Left ventricle myocardium superior (tissue), 1 donor: Measurements from ENCODE around the gene IQSEC3. TPM values are rescaled to one million over a fixed set of nuclear protein-coding genes. Genes with fewer than 3 reads are reported as not detected.

Experiments
- ATAC-seq: fragments of 200-7000 bp; cut with Tn5 transposase; one replicate; pipeline ENCODE4 v1.9.1; 2020; ENCODE audit warnings: mild to moderate bottlenecking, moderate library complexity
- DNase-seq: peaks from one replicate; pipeline ENCODE4 v3.0.0-alpha.2; 2020
- intact Hi-C: fragments of 100-400 bp; cut with micrococcal nuclease; formaldehyde crosslinking; loops from one replicate; pipeline ENCODE4 v1.11.0; 2022
- total RNA-seq: library from RNA; stranded (reverse); fragmentation: NEBNext Ultra II Directional; extraction: Animal tissue kit (Norgen Biotek cat#: 25700); gene quantifications from one replicate; pipeline ENCODE4 v1.2.1, GENCODE V29; 2021
- donor health status: DM: no; HTN: yes; CAD: no; lungs with severe emphysema.

Gene IQSEC3
- total RNA-seq, 1 donor from 2014 or later, result 1.3 TPM

- intact Hi-C loops, result no loop called here
- DNase-seq, result no peak
- no peak for ATAC-seq
These were observed 136.5 kb downstream of the IQSEC3 start for GRCh38 chr12:203074-203461.

- intact Hi-C loops, result no loop called here
- DNase-seq, result peak; percentile 68
- ATAC-seq, result peak; percentile 89
These were observed 137.1 kb downstream of the IQSEC3 start for GRCh38 chr12:203462-204260.

GRCh38 chr12:204261-204678 lies 137.7 kb downstream of the IQSEC3 start:
- ATAC-seq, result no peak
- intact Hi-C loops, result no loop called here

GRCh38 chr12:205026-205425 lies 138.5 kb downstream of the IQSEC3 start:
- DNase-seq (no peak), ATAC-seq (no peak)
- intact Hi-C loops, result no loop called here

More at GRCh38 chr12:204261-204678, 137.7 kb downstream of the IQSEC3 start:
- DNase-seq, result no peak

GRCh38 chr12:206746-207440 lies 140.3 kb downstream of the IQSEC3 start:
- no peak for DNase-seq
- intact Hi-C loops, result no loop called here
- ATAC-seq, result no peak

GRCh38 chr12:207804-208203 lies 141.2 kb downstream of the IQSEC3 start:
- intact Hi-C loops, result no loop called here
- ATAC-seq (no peak), DNase-seq (no peak)

GRCh38 chr12:208813-209212 lies 142.2 kb downstream of the IQSEC3 start:
- intact Hi-C loops, result no loop called here
- ATAC-seq (no peak), DNase-seq (no peak)

- intact Hi-C loops, result no loop called here
- ATAC-seq (no peak), DNase-seq (no peak)
These were observed 142.7 kb downstream of the IQSEC3 start for GRCh38 chr12:209246-209645.

- no peak for DNase-seq
- intact Hi-C loops, result no loop called here
- no peak for ATAC-seq
These were observed 143.3 kb downstream of the IQSEC3 start for GRCh38 chr12:209851-210250.

GRCh38 chr12:210277-211141 lies 143.9 kb downstream of the IQSEC3 start:
- intact Hi-C loops, result no loop called here
- DNase-seq, result no peak
- no peak for ATAC-seq

- DNase-seq, result no peak
These were observed 144.5 kb downstream of the IQSEC3 start for GRCh38 chr12:211142-211465.

GRCh38 chr12:211639-212414 lies 145.3 kb downstream of the IQSEC3 start:
- intact Hi-C loops, result no loop called here
- ATAC-seq (no peak), DNase-seq (no peak)

More at GRCh38 chr12:211142-211465, 144.5 kb downstream of the IQSEC3 start:
- intact Hi-C loops, result no loop called here
- ATAC-seq, result no peak

- DNase-seq (no peak), ATAC-seq (no peak)
- intact Hi-C loops, result no loop called here
These were observed 145.8 kb downstream of the IQSEC3 start for GRCh38 chr12:212415-212714.

- intact Hi-C loops, result no loop called here
- DNase-seq (peak; percentile 75), ATAC-seq (peak; percentile 35)
These were observed 146.4 kb downstream of the IQSEC3 start for GRCh38 chr12:212715-213526.

- ATAC-seq, result no peak
- intact Hi-C loops, result no loop called here
These were observed 147.0 kb downstream of the IQSEC3 start for GRCh38 chr12:213527-213932.

GRCh38 chr12:214003-214741 lies 147.6 kb downstream of the IQSEC3 start, which contains the start of gene SLC6A12:
SLC6A12 (minus strand) TSS chr12:214157; CDS start chr12:209986, 4,171 bp downstream.
- ATAC-seq, result peak; percentile 22
- no peak for DNase-seq

More at GRCh38 chr12:213527-213932, 147.0 kb downstream of the IQSEC3 start:
- DNase-seq, result no peak

GRCh38 chr12:215116-215515 lies 148.5 kb downstream of the IQSEC3 start:
- DNase-seq (no peak), ATAC-seq (no peak)
- intact Hi-C loops, result no loop called here

More at GRCh38 chr12:214003-214741, 147.6 kb downstream of the IQSEC3 start, which contains the start of gene SLC6A12:
- intact Hi-C loops, result no loop called here
